C1 segment of cervical spinal cord (tissue), 14 donors: ENCODE measurements around the gene SPEF1.
"Not testable (repeated sequence)": the region's sequence is repeated elsewhere in the genome, so short reads cannot be mapped to it uniquely, and the experiment has no call there.

Experiments
- DNase-seq, 14 donors: peaks; one replicate each; lab custom pipeline; 2025; lab: John Stamatoyannopoulos, UW

SPEF1 gene, protein sequence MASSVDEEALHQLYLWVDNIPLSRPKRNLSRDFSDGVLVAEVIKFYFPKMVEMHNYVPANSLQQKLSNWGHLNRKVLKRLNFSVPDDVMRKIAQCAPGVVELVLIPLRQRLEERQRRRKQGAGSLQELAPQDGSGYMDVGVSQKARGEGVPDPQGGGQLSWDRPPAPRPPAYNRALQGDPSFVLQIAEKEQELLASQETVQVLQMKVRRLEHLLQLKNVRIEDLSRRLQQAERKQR

DNA sequence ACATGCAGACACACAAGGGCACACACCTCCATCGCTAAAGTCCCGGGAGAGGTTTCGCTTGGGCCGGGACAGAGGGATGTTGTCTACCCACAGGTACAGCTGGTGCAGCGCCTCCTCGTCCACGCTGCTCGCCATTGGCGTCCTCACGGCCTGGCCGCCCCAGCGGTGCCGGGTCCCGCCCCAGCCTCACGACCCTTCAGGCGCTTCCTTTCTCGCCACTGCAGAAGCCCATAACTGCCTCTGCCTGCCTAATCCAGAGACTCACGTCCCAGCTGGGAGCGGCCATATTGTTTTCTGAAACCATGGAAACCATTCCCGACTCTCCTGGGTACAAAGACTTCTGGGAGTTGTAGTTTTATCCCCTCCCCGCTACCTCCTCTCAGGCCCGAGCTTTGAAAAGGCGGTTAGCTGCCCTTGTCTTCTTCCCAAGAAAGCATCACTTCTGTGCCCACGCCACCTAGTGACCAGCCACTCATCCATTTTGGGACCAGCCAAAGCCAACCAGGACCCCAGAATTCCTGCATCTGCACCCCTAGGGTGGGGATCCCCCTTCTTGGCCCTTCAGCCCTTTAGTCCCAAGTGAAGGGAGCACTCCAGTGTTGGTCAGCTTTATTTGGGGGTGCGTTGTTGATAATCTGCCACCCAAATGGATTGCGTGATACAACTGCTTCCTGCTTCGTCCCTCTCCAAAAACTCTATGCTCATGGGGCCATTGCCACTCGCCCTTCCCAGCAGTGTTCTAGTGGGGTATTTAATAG, at the start of gene SPEF1:
SPEF1 (minus strand) TSS at position 296 of the 758 bp plus-strand sequence; CDS start at position 135, 161 bp downstream.
- peak in 12 of 14 donors; percentile 28 to 90 (median 58) for DNase-seq

DNA sequence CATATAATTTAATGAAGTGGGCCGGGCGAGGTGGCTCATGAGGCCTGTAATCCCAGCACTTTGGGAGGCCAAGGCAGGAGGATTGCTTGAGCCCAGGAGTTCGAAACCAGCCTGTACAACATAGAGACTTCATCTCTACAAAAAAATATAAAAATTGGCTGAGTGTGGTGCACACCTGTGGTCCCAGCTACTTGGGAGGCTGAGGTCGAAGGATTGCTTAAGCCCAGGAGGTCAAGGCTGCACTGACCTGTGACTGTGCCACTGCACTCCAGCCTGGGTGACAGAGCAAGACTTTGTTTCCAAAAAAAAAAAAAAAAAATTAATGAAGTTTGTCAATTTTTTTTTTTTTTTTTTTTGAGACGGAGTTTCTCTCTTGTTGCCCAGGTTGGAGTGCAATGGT, 48.6 kb upstream of the SPEF1 start:
- not testable (repeated sequence) for DNase-seq

DNA sequence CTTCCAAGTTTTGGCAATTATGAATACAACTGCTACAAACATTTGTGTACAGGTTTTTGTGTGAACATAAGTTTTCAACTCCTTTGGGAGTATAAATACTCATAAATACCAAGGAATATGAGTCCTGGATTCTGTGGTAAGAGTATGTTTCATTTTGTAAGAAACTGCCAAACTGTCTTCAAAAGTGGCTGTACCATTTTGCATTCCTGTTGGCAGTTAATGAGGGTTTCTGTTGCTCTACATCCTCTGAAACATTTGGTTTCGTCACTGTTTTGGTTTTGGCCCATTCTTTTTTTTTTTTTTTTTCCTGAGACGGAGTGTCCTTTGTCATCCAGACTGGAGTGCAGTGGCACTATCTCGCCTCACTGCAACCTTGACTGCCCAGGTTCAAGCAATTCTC, 47.5 kb upstream of the SPEF1 start:
- no peak for DNase-seq

DNA sequence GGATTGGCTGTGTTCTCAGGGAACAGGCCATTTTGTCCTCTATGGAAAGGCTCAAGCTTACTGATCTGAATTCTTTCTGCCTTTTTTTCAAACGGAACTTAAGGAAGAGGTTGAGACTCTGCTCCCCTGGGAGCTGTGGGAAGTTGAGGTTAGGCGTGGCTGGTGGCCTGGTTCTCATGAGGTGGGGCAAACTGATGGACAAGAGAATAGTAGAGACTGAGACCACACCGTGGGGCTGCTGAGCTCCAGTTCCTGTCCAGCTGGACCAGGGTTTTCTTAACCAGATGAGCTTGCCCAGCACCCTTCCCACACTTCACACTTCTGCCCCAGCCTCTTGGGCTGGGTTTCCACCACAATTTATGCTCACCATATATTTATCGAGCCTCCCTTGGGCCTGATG, 45.2 kb upstream of the SPEF1 start:
- no peak for DNase-seq

DNA sequence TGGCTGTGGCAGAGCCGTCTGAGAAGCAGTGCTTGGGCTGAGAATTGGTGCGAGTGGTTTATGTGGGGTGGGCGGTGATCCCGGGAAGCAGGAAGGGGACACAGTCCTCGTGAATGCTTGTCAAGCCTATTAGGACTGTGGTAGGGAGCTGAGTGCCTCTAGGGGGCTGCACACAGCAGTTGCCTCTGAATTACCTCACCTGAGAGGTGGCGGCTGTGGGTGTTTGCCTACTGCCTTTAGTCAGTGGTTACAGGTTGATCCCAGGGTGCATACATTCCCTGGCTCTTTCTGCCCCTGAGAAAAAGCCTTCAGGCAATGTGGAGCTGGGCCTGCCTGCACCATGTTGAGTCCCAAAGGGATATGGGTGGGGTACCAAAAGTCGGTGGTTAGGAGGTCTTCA, 44.3 kb upstream of the SPEF1 start:
- DNase-seq: no peak

DNA sequence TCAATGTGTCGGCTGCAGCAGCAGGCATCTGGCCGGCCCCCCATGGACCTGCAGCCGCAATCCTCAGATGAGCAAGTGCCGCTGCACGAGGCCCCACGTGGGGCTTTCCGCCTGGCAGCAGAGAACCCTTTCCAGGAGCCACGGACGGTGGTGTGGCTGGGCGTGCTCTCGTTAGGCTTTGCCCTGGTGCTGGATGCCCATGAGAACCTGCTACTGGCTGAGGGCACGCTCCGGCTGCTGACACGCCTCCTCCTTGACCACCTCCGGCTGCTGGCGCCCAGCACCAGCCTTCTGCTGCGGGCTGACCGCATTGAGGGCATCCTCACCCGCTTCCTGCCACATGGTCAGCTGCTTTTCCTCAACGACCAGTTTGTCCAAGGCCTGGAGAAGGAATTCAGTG, 42.6 kb upstream of the SPEF1 start:
- no peak for DNase-seq

DNA sequence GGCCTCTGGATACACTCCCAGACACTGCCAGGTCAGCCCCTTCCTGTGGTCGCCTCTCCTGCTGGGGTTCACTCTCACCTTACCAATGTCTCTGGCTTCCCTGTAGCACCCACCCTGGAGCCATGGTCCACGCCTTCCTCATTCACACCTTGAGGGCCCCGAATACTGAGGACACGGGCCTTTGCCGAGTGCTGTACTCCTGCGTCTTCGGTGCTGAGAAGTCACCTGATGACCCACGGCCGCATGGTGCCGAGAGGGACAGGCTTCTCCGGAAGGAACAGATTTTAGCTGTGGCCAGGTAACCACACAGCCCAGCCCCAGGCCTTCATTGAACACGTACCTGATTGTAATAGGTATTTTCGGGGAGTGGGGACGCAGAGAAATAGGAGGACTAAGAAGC, 40.7 kb upstream of the SPEF1 start:
- no peak for DNase-seq

DNA sequence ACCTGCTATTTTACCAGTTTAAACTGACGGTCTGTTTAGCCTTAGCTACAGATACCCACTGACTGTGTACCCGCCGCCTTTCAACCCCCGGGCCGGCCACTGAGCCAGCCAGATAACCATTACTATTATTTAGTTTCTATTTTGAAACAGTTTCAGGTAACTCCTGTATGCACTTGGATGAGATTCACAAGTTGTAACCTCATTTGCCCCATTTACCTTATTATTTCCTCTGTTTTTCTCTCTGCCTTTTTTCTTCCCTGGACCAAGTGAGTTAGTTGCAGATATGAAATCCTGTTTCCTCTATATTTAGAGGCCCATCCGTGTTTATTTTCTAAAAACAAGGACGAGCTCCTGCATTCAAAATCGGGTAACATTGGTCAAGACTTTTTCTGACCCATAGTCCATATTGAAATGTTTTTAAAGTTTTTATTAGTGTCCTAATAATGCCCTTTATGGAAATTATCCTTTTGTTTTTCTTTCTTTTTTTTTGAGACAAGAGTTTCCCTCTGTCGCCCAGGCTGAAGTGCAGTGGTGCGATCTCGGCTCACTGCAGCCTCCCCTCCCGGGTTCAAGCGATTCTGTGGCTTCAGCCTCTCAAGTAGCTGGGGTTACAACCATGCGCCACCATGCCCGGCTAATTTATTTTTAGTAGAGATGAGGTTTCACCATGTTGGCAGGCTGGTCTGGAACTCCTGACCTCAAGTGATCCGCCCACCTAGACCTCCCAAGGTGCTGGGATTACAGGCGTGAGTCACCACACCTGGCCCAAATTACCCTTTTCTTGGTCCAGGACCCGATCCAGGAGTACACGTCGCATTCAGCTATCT, 39.9 kb upstream of the SPEF1 start:
- no peak for DNase-seq

DNA sequence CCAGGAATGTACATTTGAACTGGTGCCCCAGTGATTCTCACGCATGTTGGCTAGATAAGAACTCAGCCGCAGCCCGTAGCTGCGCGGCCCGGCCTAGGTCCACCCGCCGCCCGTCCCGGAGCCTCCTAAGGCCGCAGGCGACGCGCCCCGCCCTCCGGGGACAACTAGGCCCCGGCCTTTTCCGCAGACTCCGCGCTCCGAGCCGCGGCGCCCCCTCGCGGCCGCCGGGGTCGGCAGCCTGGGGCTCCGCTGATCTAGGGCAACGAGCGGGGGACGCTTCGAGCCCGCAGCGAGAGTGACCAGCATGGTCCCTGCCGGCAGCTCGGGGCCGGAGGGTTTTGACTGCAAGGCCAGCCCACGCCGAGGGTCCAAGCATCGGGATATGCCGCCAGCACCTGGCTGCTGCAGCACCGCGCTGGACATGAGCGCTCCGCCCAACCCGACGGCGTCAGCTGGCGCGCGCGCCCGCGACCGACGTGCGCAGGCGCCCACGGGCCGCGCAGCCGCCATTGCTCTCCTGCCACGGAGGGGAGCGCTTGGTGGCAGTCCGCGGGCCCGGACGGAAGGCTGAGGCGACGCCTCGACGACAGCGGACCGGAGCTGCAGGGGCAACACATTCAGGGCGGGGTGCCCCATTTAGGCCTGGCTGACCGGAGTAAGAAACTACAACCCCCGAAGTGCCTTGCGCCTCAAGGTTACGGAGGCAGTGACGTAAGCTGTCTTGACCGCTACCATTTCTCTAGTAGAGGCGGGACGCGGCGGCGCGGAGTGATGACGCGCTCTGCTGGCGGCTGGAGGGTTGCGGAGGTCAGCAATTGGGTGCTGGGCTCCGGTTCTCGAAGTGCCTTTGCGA, 39.0 kb upstream of the SPEF1 start, which contains the start of gene AP5S1:
AP5S1 (plus strand) TSS at position 500 of the 853 bp plus-strand sequence. CDS start 1,571 bp downstream, outside the sequence.
- DNase-seq: peak; percentile 87 to 100 (median 96)

DNA sequence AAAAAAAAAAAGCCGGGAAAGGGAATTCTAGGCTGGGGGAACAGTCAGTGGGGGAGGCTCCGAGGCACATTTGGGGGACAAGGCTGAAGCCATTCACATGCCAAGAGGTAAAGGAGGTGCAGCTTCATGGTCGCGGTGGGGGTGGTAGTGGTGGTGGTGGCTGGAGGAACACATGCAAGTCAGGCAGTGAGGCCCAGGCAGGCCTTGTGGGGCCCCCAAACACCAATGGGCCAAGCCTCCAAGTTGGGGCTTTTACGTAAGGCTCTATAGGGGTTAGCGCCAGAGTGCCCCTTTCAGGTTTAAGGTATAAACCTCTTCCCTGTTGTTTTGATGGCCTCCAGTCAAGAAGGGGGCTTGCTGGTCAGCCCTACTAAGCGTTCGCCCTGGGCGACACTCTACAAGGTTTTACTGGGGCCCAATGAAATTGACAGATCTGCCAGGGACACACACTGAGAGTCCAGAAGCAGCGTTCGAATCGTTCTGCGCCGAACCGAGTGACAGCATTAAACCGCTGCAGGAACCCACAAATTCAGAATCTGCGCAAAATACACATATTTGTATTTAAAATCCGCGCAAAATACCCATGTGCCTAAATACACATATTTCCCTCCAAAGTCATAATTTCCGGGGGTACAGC, 38.3 kb upstream of the SPEF1 start:
- DNase-seq: peak in 1 of 14 donors; percentile 16

DNA sequence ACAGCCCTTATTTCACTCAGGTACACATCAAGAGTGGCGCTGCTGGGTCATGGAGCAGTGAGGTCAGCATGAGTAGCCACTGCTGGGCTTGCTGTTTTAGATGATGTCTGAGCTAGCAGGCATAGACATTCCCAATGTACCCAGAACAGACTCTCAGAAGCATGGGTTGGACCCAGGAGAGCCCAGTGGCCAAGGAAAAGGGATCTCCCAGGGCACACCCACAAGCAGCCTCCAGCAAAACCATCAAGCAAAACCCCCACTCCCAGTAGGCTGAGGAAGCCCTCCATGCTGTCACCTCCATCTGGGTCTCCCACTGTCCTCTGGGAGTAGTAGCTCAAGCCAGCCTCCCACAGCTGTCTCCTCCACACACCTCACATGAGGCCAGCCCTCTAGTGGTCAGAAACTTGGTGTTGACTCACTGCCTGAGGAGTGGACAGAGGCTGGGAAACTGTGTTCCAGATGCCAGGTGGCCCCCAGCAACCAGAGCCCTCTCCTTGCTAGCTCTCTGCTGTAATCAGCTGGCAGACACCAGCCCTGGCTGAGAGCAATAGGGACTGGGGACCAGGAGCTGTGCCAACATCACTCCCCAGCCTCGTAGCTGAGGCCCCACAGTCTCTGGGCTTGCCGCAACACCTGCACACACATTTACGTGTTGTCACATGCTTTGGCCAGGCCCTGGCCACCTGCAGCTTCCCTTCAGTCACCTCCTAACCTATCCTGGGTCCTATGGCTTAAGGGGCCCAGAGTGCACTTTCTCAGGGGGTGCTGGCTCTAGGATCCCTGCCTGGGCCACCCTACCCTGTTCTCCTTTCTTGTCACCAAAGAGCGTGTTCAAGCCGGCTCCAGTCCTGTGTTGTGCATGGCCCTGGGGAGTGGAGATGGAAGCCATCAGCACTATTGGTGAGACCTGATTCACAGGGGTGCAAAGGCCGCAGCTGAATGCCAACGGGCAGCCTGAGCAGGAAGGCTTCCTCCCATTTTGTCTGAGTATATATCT, 37.2 kb upstream of the SPEF1 start:
- DNase-seq: peak in 2 of 14 donors; percentile 18 to 47

DNA sequence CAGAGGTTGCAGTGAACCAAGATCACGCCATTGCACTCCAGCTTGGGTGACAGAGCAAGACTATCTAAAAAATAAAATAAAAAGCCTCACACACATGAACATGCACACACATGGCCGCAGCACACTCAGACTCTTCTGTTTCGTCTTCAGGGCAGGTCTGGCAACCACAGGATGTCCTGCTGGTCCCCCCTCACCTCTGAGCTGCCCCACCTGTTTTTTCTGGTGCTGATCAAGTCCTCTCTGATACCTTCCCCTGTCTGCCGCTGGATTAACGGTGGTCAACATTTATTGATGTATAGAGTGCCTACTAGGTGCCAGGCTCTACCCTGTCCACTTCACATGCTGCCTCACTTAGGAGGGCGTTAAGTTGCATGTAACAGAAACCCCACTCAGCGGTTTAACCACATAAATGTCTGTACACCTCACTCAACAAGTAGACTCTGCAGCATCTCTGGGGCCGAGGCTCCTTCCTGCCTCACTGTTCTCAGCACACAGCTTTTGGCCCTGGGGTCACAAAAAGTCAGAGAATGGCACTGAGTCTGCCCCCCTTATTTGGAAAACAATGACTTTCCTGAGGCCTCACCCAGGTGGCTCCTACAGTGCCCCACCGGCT, 34.6 kb upstream of the SPEF1 start:
- no peak for DNase-seq

DNA sequence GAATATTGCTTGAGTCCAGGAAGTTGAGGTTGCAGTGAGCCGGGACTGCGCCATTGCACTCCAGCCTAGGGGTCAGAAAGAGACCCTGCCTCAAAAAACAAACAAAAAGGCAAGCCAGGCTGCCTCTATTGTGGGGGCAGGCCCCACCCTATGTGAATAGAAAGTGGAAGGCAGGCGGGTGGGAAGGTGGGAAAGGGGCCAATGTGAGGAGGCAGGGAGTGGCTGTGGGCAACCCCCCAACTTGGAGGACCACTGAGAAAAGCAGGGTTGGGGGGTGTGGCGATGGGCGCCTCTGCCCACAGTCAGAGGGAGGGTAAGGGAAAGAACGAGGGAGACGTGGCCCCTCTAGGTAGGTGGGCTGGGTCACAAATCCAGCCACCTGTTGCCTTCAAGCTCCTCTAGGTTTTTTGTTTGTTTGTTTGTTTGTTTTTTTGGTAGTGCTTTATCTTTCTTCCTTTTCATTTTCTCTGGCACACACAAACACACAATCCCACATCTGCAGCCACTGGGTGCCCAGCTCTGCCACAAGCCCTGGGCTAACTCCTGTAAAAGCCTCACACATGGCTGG, 33.8 kb upstream of the SPEF1 start:
- no peak for DNase-seq

DNA sequence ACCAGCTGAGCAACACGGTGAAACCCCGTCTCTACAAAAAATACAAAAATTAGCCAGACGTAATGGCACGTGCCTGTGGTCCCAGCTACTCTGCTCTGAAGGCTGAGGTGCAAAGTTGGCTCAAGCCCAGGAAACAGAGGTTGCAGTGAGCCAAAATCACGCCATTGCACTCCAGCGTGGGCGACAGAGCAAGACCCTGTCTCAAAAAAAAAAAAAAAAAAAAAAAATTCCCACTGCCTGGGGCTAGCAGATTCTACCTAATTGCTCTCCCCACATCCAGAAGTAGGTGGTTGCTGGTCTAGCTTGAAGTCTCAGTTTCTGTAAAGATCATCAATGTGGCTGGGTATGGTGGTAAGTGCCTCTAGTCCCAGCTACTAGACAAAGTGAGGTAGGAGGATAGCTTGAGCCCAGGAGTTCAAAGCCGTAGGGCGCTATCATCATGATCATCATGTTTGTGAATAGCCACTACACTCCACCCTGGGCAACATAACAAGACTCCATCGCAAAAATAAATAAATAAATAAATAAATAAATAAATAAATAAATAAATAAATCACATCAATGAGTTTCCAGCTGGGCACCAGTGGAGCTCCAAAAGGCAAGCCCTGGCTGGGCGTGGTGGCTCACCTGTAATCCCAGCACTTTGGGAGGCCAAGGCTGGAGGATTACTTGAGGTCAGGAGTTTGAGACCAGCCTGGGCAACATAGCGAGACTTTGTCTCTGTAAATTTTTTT, 32.8 kb upstream of the SPEF1 start:
- no peak for DNase-seq

DNA sequence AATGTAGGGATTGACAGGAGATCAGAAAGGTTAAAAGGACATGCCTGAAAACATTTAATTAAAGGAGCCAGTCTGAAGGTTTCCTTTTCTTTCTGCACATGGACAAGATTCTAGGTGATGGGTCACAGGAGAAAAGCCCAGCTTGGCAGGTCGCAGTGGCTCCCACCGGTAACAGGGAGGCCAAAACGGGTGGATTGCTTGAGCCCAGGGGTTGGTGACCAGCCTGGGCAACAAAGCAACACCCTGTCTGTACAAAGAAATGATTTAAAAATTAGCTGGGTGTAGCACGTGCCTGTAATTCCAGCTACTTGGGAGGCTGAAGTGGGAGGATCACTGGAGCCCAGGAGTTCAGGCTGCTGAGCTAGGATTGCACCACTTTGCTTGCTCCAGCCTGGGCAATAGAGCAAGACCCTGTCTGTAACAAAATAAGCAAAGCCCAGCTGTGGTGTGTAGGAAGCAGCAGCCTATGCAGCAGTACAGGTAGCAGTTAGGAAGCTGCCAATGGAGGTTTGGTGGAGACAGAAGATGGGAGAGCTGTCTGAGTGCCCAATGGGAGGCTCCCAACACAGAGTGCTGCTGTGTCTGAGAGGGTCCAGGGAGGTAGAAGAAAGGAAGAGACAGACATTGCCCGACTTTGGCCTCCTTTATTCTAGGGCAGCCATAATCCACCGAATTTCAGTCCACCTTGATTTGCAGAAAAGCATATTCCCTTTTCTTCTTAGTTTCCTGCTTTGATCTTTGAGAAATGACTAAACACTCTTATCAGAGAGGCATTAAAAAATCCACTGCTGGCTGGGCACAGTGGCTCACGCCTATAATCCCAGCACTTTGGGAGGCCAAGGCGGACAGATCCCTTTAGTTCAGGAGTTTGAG, 32.0 kb upstream of the SPEF1 start:
- DNase-seq: no peak

DNA sequence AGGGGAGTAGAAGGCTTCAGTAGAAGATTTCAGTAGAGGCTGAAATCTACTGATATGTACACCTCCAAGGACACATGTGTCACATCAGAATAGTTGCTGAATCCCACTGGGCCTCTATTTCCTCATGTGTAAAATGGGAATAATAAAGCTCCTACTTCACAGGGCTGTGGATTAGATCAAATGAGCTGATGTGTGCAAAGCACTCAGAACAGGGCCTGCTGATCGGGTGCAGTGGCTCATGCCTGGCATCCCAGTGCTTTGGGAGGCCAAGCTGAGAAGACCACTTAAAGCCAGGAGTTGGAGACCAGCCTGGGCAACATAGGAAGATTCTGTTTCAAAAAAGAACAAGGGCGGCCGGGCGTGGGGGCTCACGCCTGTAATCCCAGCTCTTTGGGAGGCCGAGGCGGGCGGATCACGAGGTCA, 31.0 kb upstream of the SPEF1 start:
- DNase-seq: no peak
